HG02943 (cell line): Measurements from ENCODE around the gene KRT7.
"Not testable (repeated sequence)": the region's sequence is repeated elsewhere in the genome, so short reads cannot be mapped to it uniquely, and the experiment has no call there.

ENCODE experiments used
- ATAC-seq: cut with Tn5 transposase; IDR thresholded peaks from one replicate; pipeline ENCODE4 v1.9.1; 2021; ENCODE audit warnings: mild to moderate bottlenecking, low read depth, moderate library complexity; ENCODE audit not compliant: unreplicated experiment

KRT7 gene

DNA sequence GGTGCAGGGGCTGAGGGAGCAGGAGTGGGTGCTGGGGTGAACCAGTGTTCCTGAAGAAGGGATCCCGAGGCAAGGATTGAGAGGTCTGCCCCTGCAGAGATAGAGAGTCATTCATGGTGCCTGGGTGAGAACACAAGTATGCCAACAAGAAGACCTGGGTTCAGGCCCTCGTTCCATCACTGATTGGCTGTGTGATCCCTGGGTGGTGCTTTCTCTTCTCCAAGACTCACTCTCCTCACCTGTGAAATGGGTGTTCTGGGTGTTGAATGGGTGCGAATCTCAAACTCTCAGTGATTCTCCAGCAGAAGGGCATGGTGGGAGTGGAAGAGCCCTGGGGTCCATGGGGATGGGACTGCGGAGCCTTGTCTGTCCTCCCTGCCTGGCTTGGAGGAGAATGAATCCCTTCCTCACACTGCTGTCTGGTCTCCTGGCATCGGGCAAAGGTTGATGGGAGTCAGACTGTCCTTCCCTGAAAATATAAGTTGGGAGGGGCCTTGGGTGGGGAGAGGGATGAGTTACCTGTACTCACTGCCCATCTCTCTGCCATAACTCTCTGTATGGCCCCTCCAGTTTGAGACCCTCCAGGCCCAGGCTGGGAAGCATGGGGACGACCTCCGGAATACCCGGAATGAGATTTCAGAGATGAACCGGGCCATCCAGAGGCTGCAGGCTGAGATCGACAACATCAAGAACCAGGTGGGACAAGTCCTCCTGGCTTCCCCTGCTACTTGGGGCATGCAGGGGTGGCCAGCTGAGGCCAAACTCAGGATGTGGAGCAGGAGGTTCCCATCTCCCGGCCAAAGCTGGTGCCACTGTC, 9.6 kb downstream of the KRT7 start:
- no peak for ATAC-seq

DNA sequence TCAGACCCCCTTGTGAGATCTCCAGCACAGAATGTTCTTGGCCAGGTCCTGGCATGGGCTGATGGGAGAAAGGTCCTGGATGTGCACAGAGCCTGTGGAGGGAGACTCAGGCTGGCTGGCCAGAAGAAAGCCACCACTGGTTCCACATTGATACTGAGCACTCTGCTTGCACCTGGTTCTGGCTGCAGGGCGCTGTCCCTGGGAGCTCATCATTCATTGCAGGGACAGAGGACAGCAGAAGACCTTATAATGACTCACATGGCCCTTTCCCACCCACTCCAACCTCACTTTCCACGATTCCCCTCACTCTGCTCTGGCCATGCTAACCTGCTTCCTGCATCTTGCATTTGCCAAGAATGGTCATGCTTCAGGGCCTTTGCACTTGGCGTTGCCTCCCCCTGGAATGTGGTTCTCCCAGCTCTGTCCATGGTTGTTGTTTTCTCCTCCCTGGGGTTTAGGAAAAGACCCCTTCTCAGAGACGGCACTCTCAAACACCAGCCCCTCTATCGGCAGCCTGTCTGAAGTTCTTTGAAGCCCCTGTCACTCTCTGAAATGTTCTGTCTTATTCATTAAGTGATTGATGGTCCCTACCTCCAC, 10.3 kb downstream of the KRT7 start:
- ATAC-seq, result no peak

DNA sequence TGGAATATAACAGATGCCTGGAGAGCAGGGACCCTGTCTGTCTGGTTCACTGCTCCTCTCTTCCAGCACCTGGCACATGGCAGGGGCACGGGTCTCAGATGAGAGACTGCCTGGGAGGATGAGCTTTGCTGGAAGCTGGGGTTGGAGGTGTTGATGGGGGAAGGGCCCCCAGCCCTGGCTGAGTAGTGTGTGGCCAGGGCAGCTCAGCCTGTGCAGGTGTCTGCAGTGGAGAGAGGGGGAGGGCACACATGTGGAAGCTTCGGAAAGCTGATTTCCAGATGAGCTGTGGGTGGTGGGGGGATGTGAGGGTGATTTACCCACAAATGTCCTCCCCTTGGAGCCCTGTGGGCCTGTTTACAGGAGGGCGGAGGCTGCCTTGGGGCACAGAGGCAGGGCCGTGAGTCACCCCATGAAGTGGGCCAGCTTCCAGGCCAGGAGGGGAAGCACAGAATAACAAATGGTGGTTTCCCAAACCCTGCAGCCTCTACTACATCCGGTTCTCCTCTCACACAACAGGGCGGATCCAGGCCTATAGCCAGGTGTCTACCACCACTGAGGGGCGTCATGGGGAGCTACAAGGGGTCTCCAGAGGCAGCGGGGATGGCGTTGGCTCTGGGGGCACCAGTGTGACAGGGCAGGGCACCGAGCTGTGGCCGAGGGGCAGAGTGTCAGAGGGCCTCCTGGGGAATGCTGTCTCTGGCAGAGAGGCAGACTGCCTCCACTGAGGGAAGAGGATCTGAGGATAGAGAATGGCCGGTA, 11.0 kb downstream of the KRT7 start:
- ATAC-seq, result peak; percentile 70

DNA sequence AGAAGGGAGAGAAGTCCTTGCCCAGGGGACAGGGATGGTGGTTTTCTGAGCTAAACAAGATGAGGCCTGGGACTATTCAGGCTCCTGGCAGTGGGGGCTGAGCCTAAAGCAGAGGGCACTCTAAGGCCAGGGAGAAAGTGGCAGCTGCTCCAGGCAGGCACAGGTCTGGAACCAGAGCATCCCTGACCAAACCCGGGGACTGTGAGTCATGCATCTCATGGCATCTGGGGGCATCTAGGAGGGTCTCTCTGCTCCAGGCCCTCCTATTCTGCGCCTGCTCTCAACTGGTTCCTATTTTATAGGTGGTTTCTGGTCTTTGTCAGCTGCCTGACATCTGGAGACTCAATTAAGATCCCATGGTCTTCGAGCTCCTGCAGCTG, 11.6 kb downstream of the KRT7 start:
- ATAC-seq, result no peak

DNA sequence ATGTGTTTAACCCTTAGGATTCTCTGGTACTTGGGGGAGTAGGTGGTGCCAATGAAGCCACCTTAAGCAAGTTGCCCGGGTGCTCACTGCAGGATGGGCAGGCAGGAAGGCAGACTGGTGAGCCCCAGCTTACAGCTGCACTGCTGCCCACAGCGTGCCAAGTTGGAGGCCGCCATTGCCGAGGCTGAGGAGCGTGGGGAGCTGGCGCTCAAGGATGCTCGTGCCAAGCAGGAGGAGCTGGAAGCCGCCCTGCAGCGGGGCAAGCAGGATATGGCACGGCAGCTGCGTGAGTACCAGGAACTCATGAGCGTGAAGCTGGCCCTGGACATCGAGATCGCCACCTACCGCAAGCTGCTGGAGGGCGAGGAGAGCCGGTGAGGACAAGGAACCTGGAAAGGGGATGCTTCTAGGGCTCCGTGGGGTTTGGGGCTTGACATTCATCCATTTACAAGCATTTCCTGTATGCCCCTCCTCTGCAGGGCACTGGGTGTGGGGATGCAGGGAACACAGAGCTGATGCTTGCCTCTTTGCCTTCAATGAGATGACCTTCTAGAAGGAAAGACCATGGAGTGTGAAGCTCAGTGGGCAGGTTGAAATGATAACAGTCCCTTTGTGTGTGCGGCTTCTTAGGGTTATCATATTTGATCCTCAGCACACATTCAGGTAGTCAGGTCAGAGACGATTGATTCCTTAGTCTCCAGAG, 12.4 kb downstream of the KRT7 start:
- ATAC-seq, result no peak

DNA sequence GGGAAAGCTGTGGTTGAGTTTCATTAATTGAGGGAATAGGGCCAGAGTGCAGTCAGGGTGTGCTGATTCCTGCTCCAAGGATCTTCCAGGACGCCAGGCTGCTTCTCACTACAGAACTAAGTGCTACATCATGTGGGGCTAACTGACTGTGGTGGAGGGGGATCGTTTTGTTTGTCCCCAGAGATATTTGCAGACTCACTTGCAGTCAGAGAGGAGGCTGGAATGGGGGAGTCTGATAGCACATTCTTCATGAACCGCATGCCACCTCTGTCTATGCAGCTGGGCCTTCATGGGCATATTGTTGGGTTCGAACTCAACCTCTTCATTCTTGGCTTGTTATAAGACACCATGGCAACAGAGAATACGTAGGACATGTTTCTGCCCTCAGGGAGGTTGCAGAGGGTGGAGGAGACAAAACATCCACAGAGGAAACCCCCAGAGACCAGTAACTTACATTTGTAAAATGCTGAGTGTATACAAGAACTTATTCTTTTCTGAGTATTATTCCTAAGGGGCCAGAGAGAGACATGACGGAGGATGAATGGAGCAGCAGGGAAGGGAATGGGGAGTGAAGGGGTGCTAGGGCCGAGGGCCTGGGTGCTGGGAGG, 13.0 kb downstream of the KRT7 start:
- no peak for ATAC-seq

DNA sequence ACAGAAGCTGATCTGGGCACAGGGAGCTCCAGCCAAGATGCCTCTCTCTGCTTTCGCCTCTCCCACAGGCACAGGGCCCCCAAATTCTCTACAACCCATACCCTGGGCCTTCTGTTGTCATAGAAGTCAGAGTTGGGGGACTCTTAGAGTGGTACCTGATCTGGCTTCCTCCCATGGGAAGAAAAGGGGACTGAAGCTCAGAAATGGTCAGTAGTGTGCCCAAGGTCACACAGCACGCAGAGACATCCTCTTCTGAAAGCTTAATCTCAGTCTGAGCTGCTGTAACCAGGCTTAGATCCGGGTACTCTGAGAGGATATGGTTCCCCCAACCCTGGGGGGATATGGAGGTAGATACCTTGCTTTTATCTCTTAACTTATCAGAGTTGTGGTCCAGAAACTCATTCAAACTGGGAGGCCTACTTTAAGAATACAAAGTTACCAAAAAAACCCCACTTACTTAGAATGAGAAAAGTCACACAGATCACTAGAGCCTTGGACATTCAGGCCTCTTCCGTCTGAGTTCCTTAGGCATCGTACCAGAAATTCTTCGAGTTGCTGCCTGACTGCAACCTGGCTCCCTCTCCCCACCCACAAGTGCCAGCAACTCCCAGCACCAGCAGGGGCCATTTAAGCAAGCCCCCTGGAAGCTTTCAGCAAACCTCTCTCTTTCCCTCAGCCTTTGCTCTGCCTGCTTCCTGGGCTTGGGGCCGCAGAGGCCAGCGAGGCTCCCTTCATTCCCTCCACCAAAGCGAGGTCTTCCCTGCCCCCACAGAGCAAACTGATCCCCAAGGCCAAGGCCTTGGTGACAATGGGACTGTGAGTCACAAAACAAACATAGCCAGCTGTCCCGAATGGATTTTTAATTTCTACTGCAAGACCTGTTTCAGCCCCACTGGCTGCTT, 13.9 kb downstream of the KRT7 start:
- ATAC-seq, result no peak

DNA sequence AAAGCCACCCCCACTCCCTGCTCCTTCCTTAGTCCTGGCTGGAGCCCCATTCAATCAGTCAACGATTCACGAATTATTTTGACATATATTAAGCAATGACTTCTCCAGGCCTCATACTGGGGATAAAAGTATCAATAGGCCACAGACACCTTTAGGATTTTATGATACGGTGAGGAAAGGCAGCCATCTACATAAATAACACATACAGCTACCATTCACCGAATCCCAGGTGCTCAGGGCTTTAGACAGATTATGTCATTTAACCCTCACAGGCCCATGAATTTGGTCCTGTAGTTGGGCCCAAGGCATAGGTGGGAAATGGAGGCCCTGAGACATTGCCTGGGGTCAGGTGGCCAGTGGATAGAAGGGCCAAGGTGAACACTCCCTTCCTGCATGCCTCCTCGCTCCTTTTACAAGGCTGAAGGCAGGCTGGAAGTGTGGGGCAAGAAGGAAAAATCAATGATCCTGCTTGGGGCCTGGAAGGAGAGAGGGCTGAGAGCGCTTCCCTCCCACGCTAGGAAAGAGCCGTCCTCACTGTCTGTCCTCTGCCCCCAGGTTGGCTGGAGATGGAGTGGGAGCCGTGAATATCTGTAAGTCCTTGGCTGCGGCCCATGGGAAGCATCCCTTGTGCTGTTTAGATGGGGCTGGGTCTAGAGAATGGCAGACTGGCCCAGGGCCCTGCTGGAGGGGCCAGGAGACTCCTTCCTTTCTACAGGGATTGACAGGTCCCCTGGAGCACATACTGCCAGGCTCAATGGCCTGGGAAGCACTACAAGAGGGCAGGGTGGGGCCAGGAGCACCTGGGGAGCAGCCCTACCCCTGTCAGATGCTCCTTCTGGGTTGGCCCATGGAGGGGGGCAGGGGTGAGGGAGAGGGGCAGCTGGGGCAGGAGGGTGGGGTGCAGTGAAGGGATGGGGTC, 14.8 kb downstream of the KRT7 start:
- ATAC-seq, result no peak

DNA sequence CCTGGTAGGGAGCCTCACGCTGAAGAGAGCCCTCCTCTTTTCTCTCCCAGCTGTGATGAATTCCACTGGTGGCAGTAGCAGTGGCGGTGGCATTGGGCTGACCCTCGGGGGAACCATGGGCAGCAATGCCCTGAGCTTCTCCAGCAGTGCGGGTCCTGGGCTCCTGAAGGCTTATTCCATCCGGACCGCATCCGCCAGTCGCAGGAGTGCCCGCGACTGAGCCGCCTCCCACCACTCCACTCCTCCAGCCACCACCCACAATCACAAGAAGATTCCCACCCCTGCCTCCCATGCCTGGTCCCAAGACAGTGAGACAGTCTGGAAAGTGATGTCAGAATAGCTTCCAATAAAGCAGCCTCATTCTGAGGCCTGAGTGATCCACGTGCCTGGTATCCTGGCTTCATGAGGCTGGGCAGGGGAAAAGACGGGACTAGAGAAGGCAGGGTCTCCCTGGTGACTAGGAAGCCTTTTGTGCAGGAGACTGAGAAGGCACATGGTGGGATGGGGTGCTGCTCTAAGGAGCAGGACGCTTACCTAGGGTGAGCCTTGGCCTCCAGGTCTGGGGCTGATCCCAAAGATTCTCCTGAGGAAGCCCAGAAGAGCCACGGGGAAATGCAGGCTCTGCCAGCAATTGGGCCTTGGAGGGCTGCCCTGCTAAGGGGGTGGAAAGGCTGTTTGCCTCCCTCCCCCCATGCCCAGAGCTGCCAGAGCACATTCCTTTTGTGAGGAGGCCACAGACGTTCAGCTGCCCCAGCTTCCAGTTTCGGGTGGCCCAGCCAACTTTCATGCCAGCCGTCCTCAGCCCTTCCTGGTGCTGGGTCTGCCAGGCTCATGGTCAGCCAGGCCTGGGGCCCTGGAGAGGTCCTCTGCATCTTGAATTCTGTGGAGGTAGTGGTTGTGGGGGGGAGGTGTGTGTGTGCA, 15.8 kb downstream of the KRT7 start:
- no peak for ATAC-seq

DNA sequence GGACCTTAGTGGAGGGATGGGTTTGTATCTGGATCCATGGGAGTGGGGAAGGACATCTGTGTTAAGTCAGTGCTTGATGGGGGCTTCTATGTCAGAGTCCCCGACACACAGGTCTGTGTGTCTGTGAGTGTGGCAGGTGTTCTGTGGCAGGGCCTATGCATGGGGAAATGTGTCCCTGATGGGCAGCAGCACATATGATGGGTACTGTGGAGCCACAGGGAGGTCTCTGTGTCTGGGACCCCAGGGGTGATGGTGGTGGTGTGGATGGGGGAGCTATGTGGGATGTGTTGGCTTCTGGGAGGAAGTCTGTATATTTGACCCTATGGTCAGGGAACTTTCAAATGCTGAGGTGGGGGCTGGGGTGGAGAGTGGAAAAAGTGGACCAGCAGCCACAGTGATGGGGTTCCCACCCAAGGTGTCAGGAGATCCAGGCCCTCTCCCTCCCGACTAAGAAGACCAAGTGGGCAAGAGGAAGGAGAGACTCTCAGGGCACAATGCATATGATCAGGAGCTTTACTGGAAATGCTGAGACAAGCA, 16.5 kb downstream of the KRT7 start:
- ATAC-seq, result no peak

DNA sequence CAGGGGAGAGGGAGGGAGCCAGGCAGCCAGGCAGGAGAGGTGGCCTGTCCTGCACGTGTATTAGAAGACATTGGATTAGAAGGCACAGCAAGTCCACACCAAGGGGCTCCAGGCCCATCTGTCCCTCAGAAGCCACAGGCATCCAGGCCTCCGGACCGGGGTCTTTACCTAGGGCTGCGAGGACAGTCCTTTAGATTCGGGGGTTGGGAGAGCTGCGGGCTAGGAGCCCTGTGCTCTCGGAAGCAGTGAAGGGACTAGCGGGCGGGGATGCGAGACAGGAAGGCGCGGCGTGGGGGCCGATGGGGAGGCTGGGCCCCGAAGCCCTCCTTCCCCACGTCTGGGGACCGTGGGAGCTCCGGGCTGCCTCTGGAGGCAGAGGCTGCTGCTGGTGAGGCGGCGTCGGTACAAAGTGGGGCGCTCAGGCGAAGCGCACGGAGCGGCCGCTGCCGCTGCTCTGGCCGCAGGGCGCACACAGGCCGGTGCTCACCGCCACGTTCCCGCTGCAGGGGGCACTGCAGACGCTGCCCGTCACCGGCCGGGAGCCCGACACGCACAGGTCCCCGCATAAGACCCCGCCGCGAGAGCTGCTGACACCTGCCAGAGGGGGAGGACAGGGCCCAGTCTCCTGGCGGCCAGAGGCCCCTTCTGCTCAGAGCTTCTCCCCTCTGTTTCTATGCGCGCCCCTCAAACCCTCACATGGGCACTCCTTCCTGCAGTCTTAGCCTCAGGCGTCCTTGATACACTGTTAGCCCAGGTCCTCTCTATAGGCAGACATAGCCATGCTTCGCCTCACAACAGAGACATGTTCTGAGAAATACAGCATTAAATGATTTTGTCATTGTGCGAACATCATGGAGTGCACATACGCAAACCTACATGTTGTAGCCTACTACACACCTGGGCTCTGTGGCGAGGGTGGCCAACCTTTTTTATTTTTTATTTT, 17.3 kb downstream of the KRT7 start:
- no peak for ATAC-seq

DNA sequence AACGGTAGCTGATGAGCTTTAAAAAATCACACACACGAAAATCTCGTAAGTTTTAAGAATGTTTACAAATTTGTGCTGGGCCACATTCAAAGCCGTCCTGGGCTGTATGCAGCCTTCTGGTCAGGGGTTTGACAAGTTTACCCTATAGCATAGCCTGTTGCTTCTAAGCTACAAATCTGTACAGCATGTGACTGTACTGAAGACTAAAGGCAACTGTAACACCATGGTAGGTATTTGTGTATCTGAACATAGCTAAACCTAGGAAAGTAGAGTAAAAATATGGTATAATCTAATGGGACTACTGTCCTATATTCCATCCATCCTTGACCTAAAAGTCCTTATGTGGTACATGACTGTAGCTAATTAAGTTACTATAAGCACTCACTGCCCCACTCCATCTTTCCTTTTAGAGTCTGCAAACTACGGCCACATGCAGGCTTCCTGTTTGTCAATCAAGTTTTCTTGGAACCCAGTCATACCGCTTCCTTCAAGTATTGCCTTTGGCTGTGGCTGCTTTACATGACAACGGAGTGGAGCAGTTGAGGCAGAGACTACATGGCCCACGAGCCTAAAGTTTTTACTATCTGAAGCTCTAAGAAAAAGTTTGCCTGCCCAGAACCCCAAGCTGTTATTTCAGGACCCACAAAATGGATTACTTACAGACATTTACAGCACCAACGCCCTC, 18.5 kb downstream of the KRT7 start:
- ATAC-seq, result no peak

DNA sequence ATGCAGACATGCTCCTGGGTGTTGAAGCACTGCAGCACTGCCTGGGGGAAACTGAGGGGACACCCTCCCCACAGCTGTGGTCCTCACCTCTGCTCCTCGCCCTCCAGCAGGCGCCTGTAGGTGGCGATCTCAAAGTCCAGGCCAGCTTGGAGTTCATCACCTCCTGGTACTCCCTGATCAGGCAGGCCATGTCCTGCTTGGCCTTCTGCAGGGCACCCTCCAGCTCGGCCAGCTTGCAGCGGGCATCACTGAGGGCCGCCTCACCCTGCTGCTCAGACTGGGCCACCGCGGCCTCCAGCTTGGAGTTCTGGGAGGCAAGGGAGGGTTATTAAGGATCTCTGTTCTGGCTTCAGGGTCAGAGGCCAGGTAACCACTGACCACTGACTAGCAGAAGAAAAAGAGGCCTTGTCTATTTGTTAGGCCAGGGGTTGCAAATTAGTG, 19.2 kb downstream of the KRT7 start:
- not testable (repeated sequence) for ATAC-seq

DNA sequence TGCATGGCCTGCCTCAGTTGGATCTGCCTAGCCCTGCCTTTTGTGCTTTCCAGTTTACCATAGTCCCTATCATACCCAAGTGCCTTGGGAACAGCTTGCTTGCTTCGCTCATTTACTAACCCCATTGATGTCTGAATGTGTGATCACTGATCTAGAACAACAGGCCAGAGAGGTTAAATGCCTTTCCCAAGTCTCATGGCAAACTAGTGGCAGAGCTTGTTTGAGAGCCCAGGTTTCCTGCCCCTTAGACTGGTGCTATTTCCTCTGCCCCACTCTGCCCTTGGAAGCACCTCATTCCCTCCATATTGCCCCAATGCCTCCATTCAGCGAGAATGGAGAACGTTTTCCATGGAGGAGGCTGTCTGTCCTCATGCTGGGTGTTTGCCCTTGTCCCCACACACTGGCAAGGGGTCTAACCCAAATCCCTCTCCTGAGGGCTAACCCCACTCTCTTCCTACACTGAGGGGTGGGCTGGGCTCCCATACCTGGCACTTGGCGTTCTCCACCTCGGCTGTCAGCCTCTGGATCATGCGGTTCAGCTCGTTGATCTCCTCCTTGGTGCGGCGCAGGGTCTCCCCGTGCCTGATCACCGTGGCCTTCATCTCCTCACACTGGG, 19.8 kb downstream of the KRT7 start:
- no peak for ATAC-seq
